Tibial nerve (tissue), 3 donors: ENCODE measurements around the gene MAGT1.

Source experiments
- POLR2A ChIP-seq, 2 donors: fragments of 450-650 bp; IDR thresholded peaks; one replicate each; pipeline ENCODE4 v1.6.1; 2017; ENCODE audit warnings: antibody characterized with exemption in 2 of 2, mild to moderate bottlenecking in 2 of 2, moderate library complexity in 2 of 2
- TF ChIP-seq, protein P1 (sequence below), 5 experiments: fragments of 200-600 bp in 3 of 5; fragments of 450-650 bp in 2 of 5; sonication (generic) in 3 of 5; IDR thresholded peaks; one replicate each; pipeline ENCODE4 v1.5.1; 2016 to 2019; ENCODE audit warnings: antibody characterized with exemption in 5 of 5, mild to moderate bottlenecking in 3 of 5, moderate library complexity in 2 of 5

DNA sequence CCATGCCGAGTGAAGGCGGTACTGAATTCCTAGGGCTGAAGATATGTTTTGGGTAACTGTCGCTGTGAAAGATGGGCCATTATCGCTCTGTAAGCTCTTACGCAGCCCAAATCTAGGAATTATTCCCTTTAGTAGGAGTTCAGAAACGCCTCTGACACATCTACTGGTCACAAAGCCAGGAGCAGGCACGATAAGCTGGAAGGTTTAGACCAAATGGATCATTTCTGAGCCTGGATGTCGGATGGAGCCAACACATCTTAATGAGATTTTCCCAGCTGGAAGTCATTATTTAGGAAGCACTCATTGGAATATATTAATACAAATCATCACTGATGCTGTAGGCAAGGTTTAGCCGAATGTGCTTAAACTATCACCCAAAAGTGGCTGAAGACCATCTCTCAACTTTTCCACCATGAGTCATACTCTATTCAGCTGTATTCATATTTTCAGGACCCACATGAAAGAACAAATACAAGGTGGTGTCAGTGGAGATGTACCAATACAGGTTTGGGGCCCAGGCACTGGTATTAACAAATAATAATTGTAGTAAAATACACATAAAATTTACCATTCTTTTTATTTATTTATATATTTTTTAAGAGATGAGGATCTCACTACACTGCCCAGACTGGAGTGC lies 75.0 kb downstream of the MAGT1 start:
- TF ChIP-seq POLR2A (IDR thresholded peaks at IDR 0.05): no peak
- TF ChIP-seq, protein P1, sequence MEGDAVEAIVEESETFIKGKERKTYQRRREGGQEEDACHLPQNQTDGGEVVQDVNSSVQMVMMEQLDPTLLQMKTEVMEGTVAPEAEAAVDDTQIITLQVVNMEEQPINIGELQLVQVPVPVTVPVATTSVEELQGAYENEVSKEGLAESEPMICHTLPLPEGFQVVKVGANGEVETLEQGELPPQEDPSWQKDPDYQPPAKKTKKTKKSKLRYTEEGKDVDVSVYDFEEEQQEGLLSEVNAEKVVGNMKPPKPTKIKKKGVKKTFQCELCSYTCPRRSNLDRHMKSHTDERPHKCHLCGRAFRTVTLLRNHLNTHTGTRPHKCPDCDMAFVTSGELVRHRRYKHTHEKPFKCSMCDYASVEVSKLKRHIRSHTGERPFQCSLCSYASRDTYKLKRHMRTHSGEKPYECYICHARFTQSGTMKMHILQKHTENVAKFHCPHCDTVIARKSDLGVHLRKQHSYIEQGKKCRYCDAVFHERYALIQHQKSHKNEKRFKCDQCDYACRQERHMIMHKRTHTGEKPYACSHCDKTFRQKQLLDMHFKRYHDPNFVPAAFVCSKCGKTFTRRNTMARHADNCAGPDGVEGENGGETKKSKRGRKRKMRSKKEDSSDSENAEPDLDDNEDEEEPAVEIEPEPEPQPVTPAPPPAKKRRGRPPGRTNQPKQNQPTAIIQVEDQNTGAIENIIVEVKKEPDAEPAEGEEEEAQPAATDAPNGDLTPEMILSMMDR (IDR thresholded peaks at IDR 0.05): no peak
